Measurements from ENCODE around the gene EVA1C. TPM values are rescaled to one million over a fixed set of nuclear protein-coding genes. Genes with fewer than 3 reads are reported as not detected.

The EVA1C gene
- polyA plus RNA-seq, 1 donor from 2014 or later: 2.1 TPM

GRCh38 chr21:32392880-32393676 lies 19.4 kb upstream of the EVA1C start, which contains the start of gene URB1:
TSS of gene URB1 (minus strand) at chr21:32393012. CDS start at chr21:32392910, 102 bp downstream.
- peaks cover 8% of the 10 kb centered on the region for H3K79me2 ChIP-seq (replicated peaks; ENCODE audit: insufficient read depth, low read length)
- peak within 1 kb of the TSS; percentile 88 for H2AFZ ChIP-seq (ENCODE audit: low read depth, low read length)
- H3K36me3 ChIP-seq (ENCODE audit: insufficient read depth, low read length): no peaks in the 10 kb centered on the region
- TF ChIP-seq EZH2 (IDR thresholded peaks at IDR 0.05; ENCODE audit: borderline replicate concordance, insufficient read depth, low read length, poor library complexity, severe bottlenecking): no peak
- TF ChIP-seq SMC3 (conservative IDR thresholded peaks at IDR 0.05; ENCODE audit: poor library complexity): peak; percentile 65
- peak; percentile 65 for TF ChIP-seq POLR2AphosphoS5 (IDR thresholded peaks at IDR 0.05)
- peak; percentile 100 for TF ChIP-seq MXI1 (conservative IDR thresholded peaks at IDR 0.05; ENCODE audit: poor library complexity, severe bottlenecking)
- no peaks in the 10 kb centered on the region for H3K9me2 ChIP-seq (ENCODE audit: insufficient read depth, low read length)
- H3K4me2 ChIP-seq (ENCODE audit: low read length): peak within 1 kb of the TSS; percentile 80
- peak within 1 kb of the TSS; percentile 46 for H3K9ac ChIP-seq (ENCODE audit: low read length)
- no peaks in the 10 kb centered on the region for H3K9me3 ChIP-seq (ENCODE audit: low read length)
- H3K27ac ChIP-seq (ENCODE audit: low read length): peak within 1 kb of the TSS; percentile 47
- H3F3A ChIP-seq (ENCODE audit: insufficient read depth, low read length, poor library complexity, severe bottlenecking): no peaks in the 10 kb centered on the region
- no peaks in the 10 kb centered on the region for H3K27me3 ChIP-seq (ENCODE audit: insufficient read depth, low read depth, low read length)
- H4K20me1 ChIP-seq (ENCODE audit: insufficient read depth): no peaks in the 10 kb centered on the region
- H3K4me3 ChIP-seq (ENCODE audit: low read length): peak within 1 kb of the TSS; percentile 97

GRCh38 chr21:32393677-32394001 lies 18.9 kb upstream of the EVA1C start:
- no peaks in the 10 kb centered on the region for H3F3A ChIP-seq (ENCODE audit: insufficient read depth, low read length, poor library complexity, severe bottlenecking)
- H3K9me3 ChIP-seq (ENCODE audit: low read length): no peaks in the 10 kb centered on the region
- no peak overlapping the region for H3K4me3 ChIP-seq (ENCODE audit: low read length)
- no peaks in the 10 kb centered on the region for H3K27me3 ChIP-seq (ENCODE audit: insufficient read depth, low read depth, low read length)
- H3K4me2 ChIP-seq (ENCODE audit: low read length): no peak overlapping the region
- H3K9me2 ChIP-seq (ENCODE audit: insufficient read depth, low read length): no peaks in the 10 kb centered on the region
- H3K9ac ChIP-seq (ENCODE audit: low read length): no peak overlapping the region
- peaks cover 8% of the 10 kb centered on the region for H3K79me2 ChIP-seq (replicated peaks; ENCODE audit: insufficient read depth, low read length)
- H3K27ac ChIP-seq (ENCODE audit: low read length): no peak overlapping the region
- H3K36me3 ChIP-seq (ENCODE audit: insufficient read depth, low read length): no peaks in the 10 kb centered on the region
- no peaks in the 10 kb centered on the region for H4K20me1 ChIP-seq (ENCODE audit: insufficient read depth)
- TF ChIP-seq TAF1 (IDR thresholded peaks at IDR 0.05; ENCODE audit: low read depth): no peak
- no peak for TF ChIP-seq POLR2AphosphoS5 (IDR thresholded peaks at IDR 0.05)
- TF ChIP-seq MXI1 (conservative IDR thresholded peaks at IDR 0.05; ENCODE audit: poor library complexity, severe bottlenecking): no peak
- TF ChIP-seq EP300 (conservative IDR thresholded peaks at IDR 0.05; ENCODE audit: poor library complexity, severe bottlenecking): no peak
- TF ChIP-seq CTCF (IDR thresholded peaks at IDR 0.05; ENCODE audit: poor library complexity, severe bottlenecking): no peak
- TF ChIP-seq EZH2 (IDR thresholded peaks at IDR 0.05; ENCODE audit: borderline replicate concordance, insufficient read depth, low read length, poor library complexity, severe bottlenecking): no peak
- TF ChIP-seq SMC3 (conservative IDR thresholded peaks at IDR 0.05; ENCODE audit: poor library complexity): no peak
- TF ChIP-seq REST (IDR thresholded peaks at IDR 0.05; ENCODE audit: borderline replicate concordance): no peak
- TF ChIP-seq RAD21 (conservative IDR thresholded peaks at IDR 0.05): no peak
- H2AFZ ChIP-seq (ENCODE audit: low read depth, low read length): peak overlapping the region; percentile 88
